CD4-positive, CD25-positive, alpha-beta regulatory T cell (primary cell): Measurements from ENCODE around the gene ACTL6B. TPM values are rescaled to one million over a fixed set of nuclear protein-coding genes. Genes with fewer than 3 reads are reported as not detected.

Experiments used
- ATAC-seq, 2 donors: fragments of 150-1000 bp; cut with Tn5 transposase; one replicate each; pipeline ENCODE4 v1.10.0; 2021; ENCODE audit warnings: low read depth in 2 of 2, moderate number of reproducible peaks in 2 of 2, moderate library complexity in 1 of 2
- DNase-seq, 3 donors: peaks; one replicate each; pipeline versions ENCODE4 v3.0.0 to v3.0.0-alpha.2; 2012 to 2022; ENCODE audit warnings: mixed read lengths in 1 of 3
- H3K27ac ChIP-seq: one replicate; pipeline ENCODE4 v1.7.0; 2013; ENCODE audit warnings: mild to moderate bottlenecking, low read length; ENCODE audit not compliant: insufficient read depth, poor library complexity, severe bottlenecking
- H3K27me3 ChIP-seq: one replicate; pipeline ENCODE4 v1.7.0; 2013; ENCODE audit warnings: low read length; ENCODE audit not compliant: control insufficient read depth, insufficient read depth
- H3K36me3 ChIP-seq: one replicate; pipeline ENCODE4 v1.7.0; 2013; ENCODE audit warnings: mild to moderate bottlenecking, low read length, moderate library complexity; ENCODE audit not compliant: control insufficient read depth, insufficient read depth
- H3K4me1 ChIP-seq: 2 replicates; pipeline ENCODE4 v1.7.0; 2013; ENCODE audit warnings: mild to moderate bottlenecking, low read length; ENCODE audit not compliant: insufficient read depth, control insufficient read depth, poor library complexity, severe bottlenecking
- H3K4me3 ChIP-seq: one replicate; pipeline ENCODE4 v1.7.0; 2013; ENCODE audit warnings: low read depth, mild to moderate bottlenecking, low read length, moderate library complexity
- H3K9me3 ChIP-seq, 2 experiments: 1 replicate in 1 of 2; 2 replicates in 1 of 2; pipeline ENCODE4 v1.7.0; 2013; ENCODE audit warnings: low read length in 2 of 2, mild to moderate bottlenecking in 1 of 2, moderate library complexity in 1 of 2; ENCODE audit not compliant: control insufficient read depth in 2 of 2
- H3K27ac Mint-ChIP-seq, 3 donors: one replicate each; pipeline ENCODE4 v1.8.0; 2020 to 2022; ENCODE audit warnings: mild to moderate bottlenecking in 3 of 3, mixed read lengths in 3 of 3, moderate library complexity in 2 of 3
- H3K27me3 Mint-ChIP-seq: one replicate; pipeline ENCODE4 v1.8.0; 2022; ENCODE audit warnings: mild to moderate bottlenecking, mixed read lengths
- H3K36me3 Mint-ChIP-seq: one replicate; pipeline ENCODE4 v1.8.0; 2020; ENCODE audit warnings: mixed read lengths
- H3K4me1 Mint-ChIP-seq, 4 donors: one replicate each; pipeline ENCODE4 v1.8.0; 2020 to 2022; ENCODE audit warnings: mixed read lengths in 4 of 4, mild to moderate bottlenecking in 1 of 4
- H3K4me3 Mint-ChIP-seq, 4 donors: one replicate each; pipeline ENCODE4 v1.8.0; 2020 to 2022; ENCODE audit warnings: mild to moderate bottlenecking in 4 of 4, mixed read lengths in 4 of 4, moderate library complexity in 3 of 4
- H3K9me3 Mint-ChIP-seq, 7 donors: one replicate each; pipeline ENCODE4 v1.8.0; 2020 to 2022; ENCODE audit warnings: mixed read lengths in 7 of 7, mild to moderate bottlenecking in 3 of 7, moderate library complexity in 2 of 7
- polyA plus RNA-seq, 4 donors: library from polyadenylated mRNA; unstranded; fragments of 300-500 nt; fragmentation: Illumina TruSeq; gene quantifications; one replicate each; pipeline ENCODE4 v1.2.3, GENCODE V29; 2021
- total RNA-seq: library from RNA; stranded (reverse); gene quantifications from one replicate; pipeline ENCODE4 v1.2.3, GENCODE V29; 2022

ACTL6B gene
- total and polyA plus RNA-seq, 5 donors from 2014 or later, result not detected

GRCh38 chr7:100611983-100612729, 44.1 kb downstream of the ACTL6B start, which contains the start of gene MOSPD3:
MOSPD3 (plus strand) TSS chr7:100612540; CDS start chr7:100612792, 252 bp downstream.
- Mint-ChIP-seq H3K27me3 (peaks cover 16% of the 10 kb centered on the region), H3K9me3 (no peaks in the 10 kb centered on the region), H3K27ac (peak within 1 kb of the TSS; percentile 99 to 100 (median 99)), H3K4me1 (peaks cover 10 to 34% (median 21%) of the 10 kb centered on the region in 4 donors), H3K4me3 (peak within 1 kb of the TSS; percentile 96 to 100 (median 96)), H3K36me3 (peaks cover 7% of the 10 kb centered on the region)
- Histone ChIP-seq H3K4me1 (peaks cover 23% of the 10 kb centered on the region), H3K9me3 (no peaks in the 10 kb centered on the region), H3K36me3 (no peaks in the 10 kb centered on the region), H3K27ac (peak within 1 kb of the TSS; percentile 95), H3K27me3 (no peaks in the 10 kb centered on the region), H3K4me3 (peak within 1 kb of the TSS; percentile 76)
- ATAC-seq (peak; percentile 89 to 90), DNase-seq (peak; percentile 96 to 99 (median 98))

- Mint-ChIP-seq H3K36me3 (peaks cover 4% of the 10 kb centered on the region), H3K4me3 (peak overlapping the region in 2 of 4 donors; percentile 61 to 96), H3K27me3 (peaks cover 22% of the 10 kb centered on the region), H3K27ac (no peak overlapping the region), H3K4me1 (peaks cover 14 to 40% (median 23%) of the 10 kb centered on the region in 4 donors), H3K9me3 (no peaks in the 10 kb centered on the region)
- no peaks in the 10 kb centered on the region for H3K9me3 ChIP-seq
- peaks cover 35% of the 10 kb centered on the region for H3K4me1 ChIP-seq
- H3K27me3 ChIP-seq, result no peaks in the 10 kb centered on the region
- no peak for DNase-seq
- no peak for ATAC-seq
- no peak overlapping the region for H3K27ac ChIP-seq
- H3K4me3 ChIP-seq, result no peak overlapping the region
- H3K36me3 ChIP-seq, result no peaks in the 10 kb centered on the region
Measured at GRCh38 chr7:100609958-100610357, 46.3 kb downstream of the ACTL6B start.

GRCh38 chr7:100607111-100607510, 49.1 kb downstream of the ACTL6B start:
- H3K9me3 ChIP-seq, result no peaks in the 10 kb centered on the region
- H3K4me1 ChIP-seq, result peaks cover 35% of the 10 kb centered on the region
- H3K27ac Mint-ChIP-seq, result no peak overlapping the region
- H3K27me3 ChIP-seq, result no peaks in the 10 kb centered on the region
- no peaks in the 10 kb centered on the region for H3K36me3 ChIP-seq
- peaks cover 23% of the 10 kb centered on the region for H3K27me3 Mint-ChIP-seq
- no peaks in the 10 kb centered on the region for H3K36me3 Mint-ChIP-seq
- ATAC-seq, result no peak
- no peak overlapping the region for H3K27ac ChIP-seq
- peak overlapping the region in 2 of 4 donors; percentile 22 to 82 for H3K4me3 Mint-ChIP-seq
- DNase-seq, result no peak
- no peaks in the 10 kb centered on the region for H3K9me3 Mint-ChIP-seq
- H3K4me1 Mint-ChIP-seq, result peaks cover 4 to 38% (median 15%) of the 10 kb centered on the region in 4 donors
- H3K4me3 ChIP-seq, result no peak overlapping the region

GRCh38 chr7:100606313-100606712, 49.9 kb downstream of the ACTL6B start:
- H3K27me3 Mint-ChIP-seq, result peaks cover 19% of the 10 kb centered on the region
- peak overlapping the region; percentile 58 to 82 (median 74) for H3K4me3 Mint-ChIP-seq
- no peaks in the 10 kb centered on the region for H3K27me3 ChIP-seq
- DNase-seq (no peak), ATAC-seq (no peak)
- H3K4me1 Mint-ChIP-seq, result peaks cover 4 to 34% (median 11%) of the 10 kb centered on the region in 4 donors
- H3K9me3 Mint-ChIP-seq, result peaks cover 0 to 2% (median 0%) of the 10 kb centered on the region in 7 donors
- peaks cover 30% of the 10 kb centered on the region for H3K4me1 ChIP-seq
- H3K9me3 ChIP-seq, result no peaks in the 10 kb centered on the region
- H3K4me3 ChIP-seq, result no peak overlapping the region
- no peaks in the 10 kb centered on the region for H3K36me3 ChIP-seq
- H3K36me3 Mint-ChIP-seq, result no peaks in the 10 kb centered on the region
- H3K27ac ChIP-seq, result no peak overlapping the region
- no peak overlapping the region for H3K27ac Mint-ChIP-seq

- peak overlapping the region; percentile 54 to 80 (median 66) for H3K27ac Mint-ChIP-seq
- peaks cover 0 to 2% (median 0%) of the 10 kb centered on the region in 7 donors for H3K9me3 Mint-ChIP-seq
- DNase-seq, result peak; percentile 27 to 47 (median 42)
Measured at GRCh38 chr7:100604976-100605911, 51.0 kb downstream of the ACTL6B start.

GRCh38 chr7:100604028-100604975, 51.9 kb downstream of the ACTL6B start:
- H3K9me3 ChIP-seq, result no peaks in the 10 kb centered on the region
- Mint-ChIP-seq H3K4me3 (peak overlapping the region; percentile 82 to 93 (median 88)), H3K4me1 (peaks cover 0 to 31% (median 11%) of the 10 kb centered on the region in 4 donors), H3K36me3 (no peaks in the 10 kb centered on the region), H3K27me3 (peaks cover 19% of the 10 kb centered on the region), H3K9me3 (peaks cover 0 to 2% (median 0%) of the 10 kb centered on the region in 7 donors), H3K27ac (peak overlapping the region; percentile 52 to 94 (median 88))
- peaks cover 30% of the 10 kb centered on the region for H3K4me1 ChIP-seq
- H3K36me3 ChIP-seq, result no peaks in the 10 kb centered on the region
- H3K4me3 ChIP-seq, result peak overlapping the region; percentile 7
- ATAC-seq (peak; percentile 73 to 76), DNase-seq (peak; percentile 66 to 83 (median 76))
- no peaks in the 10 kb centered on the region for H3K27me3 ChIP-seq
- peak overlapping the region; percentile 63 for H3K27ac ChIP-seq

More at GRCh38 chr7:100604976-100605911, 51.0 kb downstream of the ACTL6B start:
- H3K4me3 Mint-ChIP-seq, result peak overlapping the region; percentile 82 to 93 (median 88)
- peaks cover 4 to 31% (median 11%) of the 10 kb centered on the region in 4 donors for H3K4me1 Mint-ChIP-seq
- no peaks in the 10 kb centered on the region for H3K9me3 ChIP-seq
- peaks cover 30% of the 10 kb centered on the region for H3K4me1 ChIP-seq
- no peaks in the 10 kb centered on the region for H3K36me3 Mint-ChIP-seq
- no peak overlapping the region for H3K27ac ChIP-seq
- ATAC-seq, result peak in 1 of 2 donors; percentile 8
- no peak overlapping the region for H3K4me3 ChIP-seq
- no peaks in the 10 kb centered on the region for H3K27me3 ChIP-seq
- H3K36me3 ChIP-seq, result no peaks in the 10 kb centered on the region
- H3K27me3 Mint-ChIP-seq, result peaks cover 19% of the 10 kb centered on the region
